ENCODE data around the gene C6. TPM values are rescaled to one million over a fixed set of nuclear protein-coding genes. Genes with fewer than 3 reads are reported as not detected.

Gene C6
- total RNA-seq, 1 experiment from 2014 or later, result 0.37 TPM

GRCh38 chr5:41172012-41172411 lies 41.3 kb downstream of the C6 start:
- Histone ChIP-seq H3K79me2 (ENCODE audit: insufficient read depth, low read length) (no peaks in the 10 kb centered on the region), H3K27ac (ENCODE audit: low read depth, low read length) (no peak overlapping the region), H3K9me3 (ENCODE audit: control insufficient read depth in 1 of 2, insufficient read depth in 1 of 2, low read depth in 1 of 2, low read length in 2 of 2) (no peaks in the 10 kb centered on the region), H4K20me1 (ENCODE audit: insufficient read depth) (no peaks in the 10 kb centered on the region), H3K4me2 (ENCODE audit: low read length) (no peak overlapping the region), H2AFZ (ENCODE audit: low read depth, low read length, poor library complexity, severe bottlenecking) (no peak overlapping the region), H3K4me1 (ENCODE audit: control insufficient read depth in 1 of 2, insufficient read depth in 2 of 2, low read length in 2 of 2) (no peaks in the 10 kb centered on the region), H3K4me3 (replicated peaks in 1 of 2; ENCODE audit: low read depth in 1 of 2, low read length in 2 of 2) (no peak overlapping the region), H3K36me3 (ENCODE audit: control insufficient read depth in 1 of 2, insufficient read depth in 2 of 2, low read length in 2 of 2) (no peaks in the 10 kb centered on the region), H3K9me2 (ENCODE audit: insufficient read depth) (no peaks in the 10 kb centered on the region), H3K27me3 (ENCODE audit: insufficient read depth, low read length) (no peaks in the 10 kb centered on the region), H3K9ac (ENCODE audit: low read length) (no peak overlapping the region)
- no peak for DNase-seq (ENCODE audit: low read depth, low spot score)
- no peak for ATAC-seq
- intact Hi-C loops (cut with micrococcal nuclease), result no loop called here
- ChIA-PET RAD21 (ENCODE audit: low non-redundant PET in 1 of 2, low total read pairs in 2 of 2, uncharacterized antibody in 2 of 2, unreplicated experiment in 2 of 2) (no interaction called here), POLR2A (no interaction called here), CTCF (no interaction called here)
- no TSS peak for BruUV-seq (replicated peaks)
- TF ChIP-seq POLR2A (IDR thresholded peaks at IDR 0.05; ENCODE audit: borderline replicate concordance, extremely low read depth, insufficient read depth, insufficient read length), result no peak
- TF ChIP-seq, protein P1, sequence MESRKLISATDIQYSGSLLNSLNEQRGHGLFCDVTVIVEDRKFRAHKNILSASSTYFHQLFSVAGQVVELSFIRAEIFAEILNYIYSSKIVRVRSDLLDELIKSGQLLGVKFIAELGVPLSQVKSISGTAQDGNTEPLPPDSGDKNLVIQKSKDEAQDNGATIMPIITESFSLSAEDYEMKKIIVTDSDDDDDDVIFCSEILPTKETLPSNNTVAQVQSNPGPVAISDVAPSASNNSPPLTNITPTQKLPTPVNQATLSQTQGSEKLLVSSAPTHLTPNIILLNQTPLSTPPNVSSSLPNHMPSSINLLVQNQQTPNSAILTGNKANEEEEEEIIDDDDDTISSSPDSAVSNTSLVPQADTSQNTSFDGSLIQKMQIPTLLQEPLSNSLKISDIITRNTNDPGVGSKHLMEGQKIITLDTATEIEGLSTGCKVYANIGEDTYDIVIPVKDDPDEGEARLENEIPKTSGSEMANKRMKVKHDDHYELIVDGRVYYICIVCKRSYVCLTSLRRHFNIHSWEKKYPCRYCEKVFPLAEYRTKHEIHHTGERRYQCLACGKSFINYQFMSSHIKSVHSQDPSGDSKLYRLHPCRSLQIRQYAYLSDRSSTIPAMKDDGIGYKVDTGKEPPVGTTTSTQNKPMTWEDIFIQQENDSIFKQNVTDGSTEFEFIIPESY (IDR thresholded peaks at IDR 0.05; ENCODE audit: extremely low read depth, insufficient replicate concordance, low read length), result no peak
- no peak for TF ChIP-seq SP1 (IDR thresholded peaks at IDR 0.05; ENCODE audit: low read depth)
- no peak for TF ChIP-seq RAD21 (IDR thresholded peaks at IDR 0.05; ENCODE audit: low read depth)
- no peak for TF ChIP-seq EGR1 (IDR thresholded peaks at IDR 0.05; ENCODE audit: low read depth)
- no peak for TF ChIP-seq CTCF (IDR thresholded peaks at IDR 0.05 in 2 of 3, conservative IDR thresholded peaks at IDR 0.05 in 1 of 3; ENCODE audit: borderline replicate concordance in 1 of 3, insufficient read depth in 1 of 3, low read depth in 2 of 3, low read length in 2 of 3)
- TF ChIP-seq ATF3 (IDR thresholded peaks at IDR 0.05), result no peak
- TF ChIP-seq YY1 (IDR thresholded peaks at IDR 0.05; ENCODE audit: extremely low read depth, insufficient replicate concordance, low read depth, low read length), result no peak
- TF ChIP-seq, protein P2, sequence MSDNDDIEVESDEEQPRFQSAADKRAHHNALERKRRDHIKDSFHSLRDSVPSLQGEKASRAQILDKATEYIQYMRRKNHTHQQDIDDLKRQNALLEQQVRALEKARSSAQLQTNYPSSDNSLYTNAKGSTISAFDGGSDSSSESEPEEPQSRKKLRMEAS (IDR thresholded peaks at IDR 0.05), result no peak

All from HCT116 (cell line).